ENCODE data around the gene DEDD. TPM values are rescaled to one million over a fixed set of nuclear protein-coding genes. Genes with fewer than 3 reads are reported as not detected.

DEDD gene
- polyA plus RNA-seq, 1 of the 3 experiments (the other 2 are of a cell fraction), result 45.0 TPM

DNA sequence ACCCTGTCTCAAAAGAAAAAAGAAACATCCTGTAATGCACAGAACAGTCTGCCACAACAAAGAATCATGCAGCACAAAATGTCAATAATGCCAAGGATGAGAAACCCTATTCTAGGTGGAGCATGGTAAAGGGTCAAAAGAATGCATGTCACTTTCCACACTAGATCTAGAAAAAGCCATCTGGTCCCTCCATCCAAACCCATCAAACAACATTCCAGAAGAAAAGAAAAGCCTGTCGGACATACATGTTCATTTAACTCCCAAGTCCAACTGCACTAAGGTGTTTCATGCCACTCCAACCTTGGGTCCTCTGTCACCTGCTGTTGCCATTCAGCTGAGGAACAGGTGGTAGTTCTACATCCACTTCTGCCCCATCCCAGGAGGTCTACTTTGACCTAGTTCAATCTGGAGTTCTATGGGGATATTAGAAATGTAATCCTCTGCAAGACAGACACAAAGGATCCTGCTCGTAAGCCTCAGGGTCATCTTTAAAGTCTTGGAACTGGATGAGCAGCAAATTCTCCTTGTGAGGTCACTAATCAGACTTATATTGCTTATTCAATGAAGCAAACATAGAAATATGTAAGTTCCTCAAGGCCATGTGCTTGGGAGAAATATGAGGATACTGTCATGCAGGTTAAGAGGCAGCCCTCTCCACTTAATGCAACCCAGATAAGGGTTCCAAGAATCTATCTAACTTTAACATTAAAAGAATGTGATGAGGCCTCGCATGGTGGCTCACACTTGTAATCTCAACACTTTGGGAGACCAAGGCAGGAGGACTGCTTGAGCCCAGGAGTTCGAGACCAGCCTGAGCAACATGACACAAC lies 3.7 kb downstream of the DEDD start:
- H3K9ac ChIP-seq, result no peak overlapping the region
- ChIA-PET POLR2A (interaction anchor here (1.3 kb wide), 1 partner anchor 11 kb away, joined by 5 read pairs; the partner anchor contains the start of genes NIT1 and PFDN2), CTCF (no interaction called here)
- no peak for DNase-seq
- H2AFZ ChIP-seq (ENCODE audit: low read depth), result no peak overlapping the region
- no peaks in the 10 kb centered on the region for H3K27me3 ChIP-seq (ENCODE audit: insufficient read depth)
- H3K36me3 ChIP-seq (replicated peaks in 1 of 2; ENCODE audit: control insufficient read depth in 1 of 2, insufficient read depth in 2 of 2, low read length in 1 of 2), result peaks cover 33 to 50% of the 10 kb centered on the region in 2 experiments
- H3K27ac ChIP-seq (ENCODE audit: low read depth in 2 of 2, low read length in 1 of 2), result no peak overlapping the region
- H3K4me2 ChIP-seq, result no peak overlapping the region
- H3F3A ChIP-seq (replicated peaks; ENCODE audit: insufficient read depth), result peaks cover 10% of the 10 kb centered on the region
- peaks cover 8% of the 10 kb centered on the region; the same call in 1 of the 2 replicates for H4K20me1 ChIP-seq (ENCODE audit: insufficient read depth)
- TF ChIP-seq, protein P1, sequence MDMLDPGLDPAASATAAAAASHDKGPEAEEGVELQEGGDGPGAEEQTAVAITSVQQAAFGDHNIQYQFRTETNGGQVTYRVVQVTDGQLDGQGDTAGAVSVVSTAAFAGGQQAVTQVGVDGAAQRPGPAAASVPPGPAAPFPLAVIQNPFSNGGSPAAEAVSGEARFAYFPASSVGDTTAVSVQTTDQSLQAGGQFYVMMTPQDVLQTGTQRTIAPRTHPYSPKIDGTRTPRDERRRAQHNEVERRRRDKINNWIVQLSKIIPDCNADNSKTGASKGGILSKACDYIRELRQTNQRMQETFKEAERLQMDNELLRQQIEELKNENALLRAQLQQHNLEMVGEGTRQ (IDR thresholded peaks at IDR 0.05; ENCODE audit: borderline replicate concordance, low read depth, low read length), result no peak
- TF ChIP-seq, protein P2, sequence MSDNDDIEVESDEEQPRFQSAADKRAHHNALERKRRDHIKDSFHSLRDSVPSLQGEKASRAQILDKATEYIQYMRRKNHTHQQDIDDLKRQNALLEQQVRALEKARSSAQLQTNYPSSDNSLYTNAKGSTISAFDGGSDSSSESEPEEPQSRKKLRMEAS (IDR thresholded peaks at IDR 0.05; ENCODE audit: low read depth), result no peak
- no peak for TF ChIP-seq RAD21 (IDR thresholded peaks at IDR 0.05; ENCODE audit: low read length)
- no peak for TF ChIP-seq JUND (IDR thresholded peaks at IDR 0.05)
- no peak for TF ChIP-seq TAF1 (IDR thresholded peaks at IDR 0.05; ENCODE audit: borderline replicate concordance, low read depth, low read length)
- TF ChIP-seq, protein P3, sequence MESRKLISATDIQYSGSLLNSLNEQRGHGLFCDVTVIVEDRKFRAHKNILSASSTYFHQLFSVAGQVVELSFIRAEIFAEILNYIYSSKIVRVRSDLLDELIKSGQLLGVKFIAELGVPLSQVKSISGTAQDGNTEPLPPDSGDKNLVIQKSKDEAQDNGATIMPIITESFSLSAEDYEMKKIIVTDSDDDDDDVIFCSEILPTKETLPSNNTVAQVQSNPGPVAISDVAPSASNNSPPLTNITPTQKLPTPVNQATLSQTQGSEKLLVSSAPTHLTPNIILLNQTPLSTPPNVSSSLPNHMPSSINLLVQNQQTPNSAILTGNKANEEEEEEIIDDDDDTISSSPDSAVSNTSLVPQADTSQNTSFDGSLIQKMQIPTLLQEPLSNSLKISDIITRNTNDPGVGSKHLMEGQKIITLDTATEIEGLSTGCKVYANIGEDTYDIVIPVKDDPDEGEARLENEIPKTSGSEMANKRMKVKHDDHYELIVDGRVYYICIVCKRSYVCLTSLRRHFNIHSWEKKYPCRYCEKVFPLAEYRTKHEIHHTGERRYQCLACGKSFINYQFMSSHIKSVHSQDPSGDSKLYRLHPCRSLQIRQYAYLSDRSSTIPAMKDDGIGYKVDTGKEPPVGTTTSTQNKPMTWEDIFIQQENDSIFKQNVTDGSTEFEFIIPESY (IDR thresholded peaks at IDR 0.05; ENCODE audit: borderline replicate concordance, low read depth), result no peak
- no peak for TF ChIP-seq FOXJ3 (CRISPR knock-in tag; IDR thresholded peaks at IDR 0.05)
- TF ChIP-seq, protein P4, sequence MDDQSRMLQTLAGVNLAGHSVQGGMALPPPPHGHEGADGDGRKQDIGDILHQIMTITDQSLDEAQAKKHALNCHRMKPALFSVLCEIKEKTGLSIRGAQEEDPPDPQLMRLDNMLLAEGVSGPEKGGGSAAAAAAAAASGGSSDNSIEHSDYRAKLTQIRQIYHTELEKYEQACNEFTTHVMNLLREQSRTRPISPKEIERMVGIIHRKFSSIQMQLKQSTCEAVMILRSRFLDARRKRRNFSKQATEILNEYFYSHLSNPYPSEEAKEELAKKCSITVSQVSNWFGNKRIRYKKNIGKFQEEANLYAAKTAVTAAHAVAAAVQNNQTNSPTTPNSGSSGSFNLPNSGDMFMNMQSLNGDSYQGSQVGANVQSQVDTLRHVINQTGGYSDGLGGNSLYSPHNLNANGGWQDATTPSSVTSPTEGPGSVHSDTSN (IDR thresholded peaks at IDR 0.05), result no peak
- TF ChIP-seq RFX5 (IDR thresholded peaks at IDR 0.05; ENCODE audit: low read length), result no peak
- H3K9me3 ChIP-seq, result no peaks in the 10 kb centered on the region
- WGBS (ENCODE audit: low lambda C conversion rate), result 90% methylated on average over 3 of the region's 4 CpGs
- peaks cover 5 to 11% of the 10 kb centered on the region in 2 experiments; a peak in 3 of 4 replicates for H3K4me1 ChIP-seq (ENCODE audit: control insufficient read depth in 1 of 2, insufficient read depth in 2 of 2, low read depth in 1 of 2, low read length in 1 of 2)
- H3K79me2 ChIP-seq (ENCODE audit: insufficient read depth), result peaks cover 84% of the 10 kb centered on the region
- no peaks in the 10 kb centered on the region for H3K9me2 ChIP-seq
- H3K4me3 ChIP-seq (ENCODE audit: low read depth in 2 of 2, low read length in 1 of 2), result no peak overlapping the region

DNA sequence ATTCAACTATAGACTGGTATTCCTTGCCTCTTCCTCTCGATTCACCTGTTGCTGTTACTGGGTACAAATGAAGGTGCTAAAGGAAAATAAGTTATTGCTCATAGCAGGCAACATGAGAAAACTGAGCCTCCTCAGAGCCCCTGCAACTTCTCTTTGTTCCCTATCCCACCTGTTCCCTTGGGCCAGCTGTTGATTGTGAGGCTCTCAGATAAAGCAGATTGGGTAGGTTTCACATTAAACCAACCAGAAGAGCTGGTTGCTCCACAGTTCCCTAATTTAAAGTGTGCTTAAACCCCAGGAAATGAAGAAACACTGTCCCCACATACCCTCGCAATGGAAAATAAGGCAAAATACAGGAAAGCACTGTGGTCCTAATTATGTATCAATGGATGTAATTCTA lies 4.8 kb downstream of the DEDD start:
- WGBS (ENCODE audit: low lambda C conversion rate), result 100% methylated on average over 2 of the region's 2 CpGs
- H3K9me3 ChIP-seq, result no peaks in the 10 kb centered on the region
- H3K9ac ChIP-seq, result no peak overlapping the region
- H3F3A ChIP-seq (replicated peaks; ENCODE audit: insufficient read depth), result no peaks in the 10 kb centered on the region
- peaks cover 8% of the 10 kb centered on the region; the same call in 1 of the 2 replicates for H4K20me1 ChIP-seq (ENCODE audit: insufficient read depth)
- H2AFZ ChIP-seq (ENCODE audit: low read depth), result no peak overlapping the region
- H3K4me2 ChIP-seq, result no peak overlapping the region
- no peak overlapping the region for H3K4me3 ChIP-seq (ENCODE audit: low read depth in 2 of 2, low read length in 1 of 2)
- H3K27ac ChIP-seq (ENCODE audit: low read depth in 2 of 2, low read length in 1 of 2), result no peak overlapping the region
- no peaks in the 10 kb centered on the region for H3K9me2 ChIP-seq
- TF ChIP-seq, protein P5, sequence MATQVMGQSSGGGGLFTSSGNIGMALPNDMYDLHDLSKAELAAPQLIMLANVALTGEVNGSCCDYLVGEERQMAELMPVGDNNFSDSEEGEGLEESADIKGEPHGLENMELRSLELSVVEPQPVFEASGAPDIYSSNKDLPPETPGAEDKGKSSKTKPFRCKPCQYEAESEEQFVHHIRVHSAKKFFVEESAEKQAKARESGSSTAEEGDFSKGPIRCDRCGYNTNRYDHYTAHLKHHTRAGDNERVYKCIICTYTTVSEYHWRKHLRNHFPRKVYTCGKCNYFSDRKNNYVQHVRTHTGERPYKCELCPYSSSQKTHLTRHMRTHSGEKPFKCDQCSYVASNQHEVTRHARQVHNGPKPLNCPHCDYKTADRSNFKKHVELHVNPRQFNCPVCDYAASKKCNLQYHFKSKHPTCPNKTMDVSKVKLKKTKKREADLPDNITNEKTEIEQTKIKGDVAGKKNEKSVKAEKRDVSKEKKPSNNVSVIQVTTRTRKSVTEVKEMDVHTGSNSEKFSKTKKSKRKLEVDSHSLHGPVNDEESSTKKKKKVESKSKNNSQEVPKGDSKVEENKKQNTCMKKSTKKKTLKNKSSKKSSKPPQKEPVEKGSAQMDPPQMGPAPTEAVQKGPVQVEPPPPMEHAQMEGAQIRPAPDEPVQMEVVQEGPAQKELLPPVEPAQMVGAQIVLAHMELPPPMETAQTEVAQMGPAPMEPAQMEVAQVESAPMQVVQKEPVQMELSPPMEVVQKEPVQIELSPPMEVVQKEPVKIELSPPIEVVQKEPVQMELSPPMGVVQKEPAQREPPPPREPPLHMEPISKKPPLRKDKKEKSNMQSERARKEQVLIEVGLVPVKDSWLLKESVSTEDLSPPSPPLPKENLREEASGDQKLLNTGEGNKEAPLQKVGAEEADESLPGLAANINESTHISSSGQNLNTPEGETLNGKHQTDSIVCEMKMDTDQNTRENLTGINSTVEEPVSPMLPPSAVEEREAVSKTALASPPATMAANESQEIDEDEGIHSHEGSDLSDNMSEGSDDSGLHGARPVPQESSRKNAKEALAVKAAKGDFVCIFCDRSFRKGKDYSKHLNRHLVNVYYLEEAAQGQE (IDR thresholded peaks at IDR 0.05; ENCODE audit: low read depth, low read length), result no peak
- H3K27me3 ChIP-seq (ENCODE audit: insufficient read depth), result no peaks in the 10 kb centered on the region
- ChIA-PET POLR2A (interaction anchor here (1.3 kb wide), 1 partner anchor 9 kb away, joined by 5 read pairs; the partner anchor contains the start of genes NIT1 and PFDN2), CTCF (interaction anchor here (1.2 kb wide), 1 partner anchor 56 kb away, joined by 3 read pairs; no protein-coding TSS in a partner anchor)
- H3K36me3 ChIP-seq (replicated peaks in 1 of 2; ENCODE audit: control insufficient read depth in 1 of 2, insufficient read depth in 2 of 2, low read length in 1 of 2), result peaks cover 37 to 59% of the 10 kb centered on the region in 2 experiments
- H3K4me1 ChIP-seq (ENCODE audit: control insufficient read depth in 1 of 2, insufficient read depth in 2 of 2, low read depth in 1 of 2, low read length in 1 of 2), result peaks cover 5 to 11% of the 10 kb centered on the region in 2 experiments; a peak in 3 of 4 replicates
- DNase-seq, result no peak
- peaks cover 81% of the 10 kb centered on the region for H3K79me2 ChIP-seq (ENCODE audit: insufficient read depth)
